IMR-90 (cell line): ENCODE measurements around the gene HUNK. TPM values are rescaled to one million over a fixed set of nuclear protein-coding genes. Genes with fewer than 3 reads are reported as not detected.
A peak's percentile ranks its signal among the peaks of the same experiment; 100 is the strongest.

Experiments
- ATAC-seq: fragments of 200-7000 bp; cut with Tn5 transposase; 2 replicates; pipeline ENCODE4 v1.9.1; 2020; ENCODE audit warnings: low read depth, mild to moderate bottlenecking, moderate library complexity
- BruUV-seq: library from RNA; stranded (reverse); fragments of 400-500 nt; replicated peaks from 2 replicates; lab custom pipeline; 2021; lab: Mats Ljungman, UMichigan
- CTCF ChIA-PET: fragments of 300-600 bp; formaldehyde crosslinking; extraction: SDS; loops from one replicate; lab custom pipeline; 2021; ENCODE audit warnings: antibody characterized with exemption; lab: Yijun Ruan, JAX
- POLR2A ChIA-PET: fragments of 300-600 bp; sonication (Branson Sonifier 250); formaldehyde crosslinking; loops from one replicate; lab custom pipeline; 2022; ENCODE audit warnings: antibody characterized with exemption; ENCODE audit not compliant: unreplicated experiment; lab: Charles Lee
- DNase-seq: peaks from one replicate; pipeline ENCODE4 v3.0.0; 2013
- H2AFZ ChIP-seq: replicated peaks from 2 replicates; pipeline ENCODE3; 2013; ENCODE audit warnings: low read length, mild to moderate bottlenecking; ENCODE audit not compliant: poor library complexity
- H2AK5ac ChIP-seq: 2 replicates; pipeline ENCODE4 v1.6.1; 2013; ENCODE audit warnings: low read depth, low read length, inconsistent platforms
- H2AK9ac ChIP-seq: replicated peaks from 2 replicates; pipeline ENCODE3; 2013; ENCODE audit warnings: mild to moderate bottlenecking, low read depth, low read length, moderate library complexity; ENCODE audit not compliant: poor library complexity
- H2BK120ac ChIP-seq: 2 replicates; pipeline ENCODE4 v1.6.1; 2013; ENCODE audit warnings: low read depth, low read length, inconsistent platforms
- H2BK15ac ChIP-seq: 3 replicates; pipeline ENCODE4 v1.6.1; 2013; ENCODE audit warnings: low read depth, low read length, inconsistent platforms
- H2BK20ac ChIP-seq: 2 replicates; pipeline ENCODE4 v1.6.1; 2013; ENCODE audit warnings: low read depth, mild to moderate bottlenecking, inconsistent platforms, low read length, moderate library complexity
- H2BK5ac ChIP-seq: 2 replicates; pipeline ENCODE4 v1.6.1; 2013; ENCODE audit warnings: mild to moderate bottlenecking, low read depth, low read length, inconsistent platforms; ENCODE audit not compliant: poor library complexity, severe bottlenecking
- H3K14ac ChIP-seq: replicated peaks from 2 replicates; pipeline ENCODE4 v1.6.1; 2013; ENCODE audit warnings: low read depth, low read length, inconsistent platforms
- H3K18ac ChIP-seq: 2 replicates; pipeline ENCODE4 v1.6.1; 2013; ENCODE audit warnings: low read depth, low read length, control low read depth
- H3K23ac ChIP-seq: 2 replicates; pipeline ENCODE4 v1.6.1; 2013; ENCODE audit warnings: low read depth, low read length, inconsistent platforms
- H3K27ac ChIP-seq: 2 replicates; pipeline ENCODE4 v1.5.1; 2013; ENCODE audit warnings: mild to moderate bottlenecking, control low read depth, low read length; ENCODE audit not compliant: insufficient read depth
- H3K27me3 ChIP-seq: 2 replicates; pipeline ENCODE4 v1.6.1; 2013; ENCODE audit warnings: low read length; ENCODE audit not compliant: control insufficient read depth, insufficient read depth
- H3K36me3 ChIP-seq: 2 replicates; pipeline ENCODE4 v1.6.1; 2013; ENCODE audit warnings: low read length, mixed read lengths; ENCODE audit not compliant: control insufficient read depth, insufficient read depth
- H3K4ac ChIP-seq: 2 replicates; pipeline ENCODE4 v1.6.1; 2013; ENCODE audit warnings: low read depth, low read length, inconsistent platforms
- H3K4me1 ChIP-seq: 2 replicates; pipeline ENCODE4 v1.6.1; 2013; ENCODE audit warnings: low read length, mixed read lengths; ENCODE audit not compliant: control insufficient read depth, insufficient read depth
- H3K4me2 ChIP-seq: 2 replicates; pipeline ENCODE4 v1.6.1; 2013; ENCODE audit warnings: low read depth, mild to moderate bottlenecking, control low read depth, low read length, moderate library complexity
- H3K4me3 ChIP-seq: 2 replicates; pipeline ENCODE4 v1.5.1; 2013; ENCODE audit warnings: low read depth, mild to moderate bottlenecking, control low read depth, low read length, moderate library complexity; ENCODE audit not compliant: insufficient read depth
- H3K56ac ChIP-seq: 2 replicates; pipeline ENCODE4 v1.6.1; 2013; ENCODE audit warnings: low read length, inconsistent platforms; ENCODE audit not compliant: insufficient read depth; ENCODE audit errors: extremely low read depth
- H3K79me1 ChIP-seq, 2 experiments: 2 replicates each; pipeline ENCODE4 v1.6.1; 2013; ENCODE audit warnings: low read length in 2 of 2, inconsistent platforms in 1 of 2, low read depth in 1 of 2
- H3K9ac ChIP-seq: 2 replicates; pipeline ENCODE4 v1.6.1; 2013; ENCODE audit warnings: low read depth, low read length, control low read depth
- H3K9me1 ChIP-seq: 2 replicates; pipeline ENCODE4 v1.6.1; 2013; ENCODE audit warnings: low read length, inconsistent platforms; ENCODE audit not compliant: insufficient read depth
- H3K9me3 ChIP-seq: 2 replicates; pipeline ENCODE4 v1.6.1; 2013; ENCODE audit warnings: low read length; ENCODE audit not compliant: control insufficient read depth, insufficient read depth
- H4K20me1 ChIP-seq: 2 replicates; pipeline ENCODE4 v1.6.1; 2013; ENCODE audit warnings: low read length, inconsistent platforms; ENCODE audit not compliant: insufficient read depth
- H4K5ac ChIP-seq: 2 replicates; pipeline ENCODE4 v1.6.1; 2013; ENCODE audit warnings: mild to moderate bottlenecking, low read depth, low read length, control low read depth
- H4K8ac ChIP-seq, 2 experiments: 2 replicates each; pipeline ENCODE4 v1.6.1; 2013; ENCODE audit warnings: low read depth in 2 of 2, low read length in 2 of 2, control low read depth in 1 of 2, inconsistent platforms in 1 of 2
- H4K91ac ChIP-seq: 2 replicates; pipeline ENCODE4 v1.6.1; 2013; ENCODE audit warnings: low read depth, low read length, inconsistent platforms; ENCODE audit not compliant: insufficient read depth
- BHLHE40 ChIP-seq: fragments of 150-350 bp; IDR thresholded peaks from 2 replicates; pipeline ENCODE4 v1.6.1; 2016; ENCODE audit warnings: mild to moderate bottlenecking, low read depth, low read length
- CEBPB ChIP-seq: IDR thresholded peaks from 2 replicates; pipeline ENCODE4 v1.6.1; 2012; ENCODE audit warnings: low read depth, low read length, improper control_type of control experiment
- MAFK ChIP-seq: IDR thresholded peaks from 2 replicates; pipeline ENCODE4 v1.6.1; 2012; ENCODE audit warnings: low read depth, low read length, improper control_type of control experiment
- POLR2A ChIP-seq: IDR thresholded peaks from 2 replicates; pipeline ENCODE4 v1.6.1; 2012; ENCODE audit warnings: mild to moderate bottlenecking, low read depth, low read length
- RCOR1 ChIP-seq: IDR thresholded peaks from 2 replicates; pipeline ENCODE4 v1.6.1; 2012; ENCODE audit warnings: mild to moderate bottlenecking, low read length, improper control_type of control experiment; ENCODE audit not compliant: insufficient replicate concordance
- WGBS, 2 experiments: methylation state at CpG; one replicate each; pipeline versions ENCODE4 v1.1.5 to v1.1.7; 2013; ENCODE audit warnings: missing lambda C conversion rate in 2 of 2; ENCODE audit not compliant: insufficient read length in 1 of 2; ENCODE audit errors: extremely low coverage in 2 of 2; 5-methylcytosine and 5-hydroxymethylcytosine counted together
- dilution Hi-C: fragments of 300-500 bp; cut with HindIII; formaldehyde crosslinking; loops from one replicate; pipeline ENCODE4 v1.14.3; 2018; ENCODE audit warnings: low sequenced_read_pairs; ENCODE audit not compliant: unreplicated experiment
- in situ Hi-C: fragments of 300-500 bp; cut with MboI; formaldehyde crosslinking; loops from 3 replicates; pipeline ENCODE4 v1.14.3; 2019; ENCODE audit warnings: low sequenced_read_pairs, inconsistent platforms, mixed read lengths
- intact Hi-C: fragments of 100-400 bp; cut with micrococcal nuclease; formaldehyde crosslinking; loops from 2 replicates; pipeline ENCODE4 v1.10.0; 2022
- polyA plus RNA-seq, 3 experiments: library from polyadenylated mRNA; depleted of rRNA; stranded (reverse); fragments of >200 nt; gene quantifications; 2 replicates each; pipeline ENCODE4 v1.2.3, GENCODE V29; 2012; ENCODE audit warnings: low replicate concordance in 1 of 3
- total RNA-seq: library from RNA; depleted of rRNA; stranded (reverse); fragments of >200 nt; gene quantifications from 2 replicates; pipeline ENCODE4 v1.2.3, GENCODE V29; 2012
- TF ChIP-seq, protein P1 (sequence below): conservative IDR thresholded peaks from 2 replicates; pipeline ENCODE4 v1.5.1; 2012; ENCODE audit warnings: mild to moderate bottlenecking, low read depth, low read length, improper control_type of control experiment

Gene HUNK
- total and polyA plus RNA-seq, 2 of the 4 experiments (the other 2 are of a cell fraction): 1.0 to 2.0 TPM

DNA sequence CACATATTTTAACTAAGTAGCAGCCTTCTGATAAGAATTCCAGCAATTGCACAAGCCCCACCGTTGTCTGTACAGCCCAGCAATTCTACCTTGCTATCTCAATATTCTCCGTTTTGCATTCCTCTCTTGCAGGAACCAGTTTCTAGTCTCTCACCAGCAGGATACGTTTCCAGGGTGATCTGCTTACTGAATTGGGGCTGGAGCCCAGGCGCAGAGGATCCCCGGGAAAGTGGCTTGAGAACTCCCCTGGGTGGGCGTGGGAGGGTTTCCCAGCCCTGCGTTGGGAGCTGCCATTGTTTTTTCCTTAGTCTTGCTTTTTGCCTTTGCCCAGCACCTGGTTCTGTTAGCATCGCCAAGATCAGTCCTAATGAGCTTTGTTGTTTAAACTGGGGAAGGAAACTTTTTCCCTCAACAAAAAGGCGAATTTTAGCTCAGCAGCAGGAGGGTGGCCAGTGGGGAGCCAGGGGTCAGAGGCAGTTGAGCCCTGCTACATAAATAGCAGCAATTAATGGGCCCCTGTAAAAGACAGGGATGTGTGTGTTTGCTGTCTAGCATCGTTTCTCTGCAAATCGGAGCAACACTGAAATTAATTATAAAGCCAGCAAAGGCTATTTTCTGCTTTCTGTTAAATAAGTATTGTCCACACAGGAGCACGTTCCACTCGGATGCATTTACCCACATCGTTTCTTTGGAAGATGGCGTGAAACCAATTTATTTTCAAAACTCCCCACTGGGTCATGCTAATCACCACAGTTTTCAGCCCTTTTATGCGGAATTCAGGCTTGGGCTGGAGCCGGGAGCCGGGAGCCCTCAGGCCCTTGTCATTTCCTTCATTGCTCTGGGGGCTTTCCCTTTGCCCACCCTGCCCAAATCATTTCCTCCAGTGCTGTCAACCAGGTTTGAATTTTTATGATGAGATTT is 36.6 kb downstream of the HUNK start:
- peak overlapping the region; percentile 7; the same call in 1 of the 2 replicates for H3K27ac ChIP-seq

More for the DNA sequence above, 36.6 kb downstream of the HUNK start:
- peak overlapping the region; percentile 29; the same call in 1 of the 3 replicates for H2BK15ac ChIP-seq
- peak overlapping the region; percentile 17; the same call in 1 of the 2 replicates for H2BK20ac ChIP-seq
- no peaks in the 10 kb centered on the region for H3K9me3 ChIP-seq
- H3K23ac ChIP-seq: peak overlapping the region; percentile 13; the same call in 1 of the 2 replicates
- no TSS peak for BruUV-seq
- no peak overlapping the region for H3K9ac ChIP-seq
- no peaks in the 10 kb centered on the region for H3K36me3 ChIP-seq
- peaks cover 9 to 46% of the 10 kb centered on the region in 2 experiments; a peak in 3 of 4 replicates for H3K79me1 ChIP-seq
- H4K91ac ChIP-seq: peak overlapping the region; percentile 48; the same call in 1 of the 2 replicates
- in situ Hi-C loops: no loop called here
- intact Hi-C loops: loop anchor here (2.0 kb wide), 1 partner anchor 35 kb away; no protein-coding TSS in a partner anchor
- H3K14ac ChIP-seq: 0 out of 2 replicates have a peak overlapping the region, but pooled peaks have one; percentile 0
- POLR2A ChIA-PET: no interaction called here
- ATAC-seq: 0 out of 2 replicates have a peak, but pooled peaks have one; percentile 4
- TF ChIP-seq POLR2A (no peak), CEBPB (peak; percentile 67), MAFK (no peak), BHLHE40 (no peak), RCOR1 (no peak)
- TF ChIP-seq, protein P1, sequence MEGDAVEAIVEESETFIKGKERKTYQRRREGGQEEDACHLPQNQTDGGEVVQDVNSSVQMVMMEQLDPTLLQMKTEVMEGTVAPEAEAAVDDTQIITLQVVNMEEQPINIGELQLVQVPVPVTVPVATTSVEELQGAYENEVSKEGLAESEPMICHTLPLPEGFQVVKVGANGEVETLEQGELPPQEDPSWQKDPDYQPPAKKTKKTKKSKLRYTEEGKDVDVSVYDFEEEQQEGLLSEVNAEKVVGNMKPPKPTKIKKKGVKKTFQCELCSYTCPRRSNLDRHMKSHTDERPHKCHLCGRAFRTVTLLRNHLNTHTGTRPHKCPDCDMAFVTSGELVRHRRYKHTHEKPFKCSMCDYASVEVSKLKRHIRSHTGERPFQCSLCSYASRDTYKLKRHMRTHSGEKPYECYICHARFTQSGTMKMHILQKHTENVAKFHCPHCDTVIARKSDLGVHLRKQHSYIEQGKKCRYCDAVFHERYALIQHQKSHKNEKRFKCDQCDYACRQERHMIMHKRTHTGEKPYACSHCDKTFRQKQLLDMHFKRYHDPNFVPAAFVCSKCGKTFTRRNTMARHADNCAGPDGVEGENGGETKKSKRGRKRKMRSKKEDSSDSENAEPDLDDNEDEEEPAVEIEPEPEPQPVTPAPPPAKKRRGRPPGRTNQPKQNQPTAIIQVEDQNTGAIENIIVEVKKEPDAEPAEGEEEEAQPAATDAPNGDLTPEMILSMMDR: no peak
- peaks cover 36% of the 10 kb centered on the region for H3K4me1 ChIP-seq
- no peak overlapping the region for H3K4me3 ChIP-seq
- H3K9me1 ChIP-seq: peaks cover 19% of the 10 kb centered on the region
- H3K56ac ChIP-seq: no peak overlapping the region
- peak overlapping the region; percentile 36 to 50; a peak in 2 of 4 replicates for H4K8ac ChIP-seq
- dilution Hi-C loops: no loop called here
- no peaks in the 10 kb centered on the region for H3K27me3 ChIP-seq
- WGBS, 2 experiments: 80% methylated on average over 5 of the region's 18 CpGs; no CpG with 5 or more reads in 1 of the 2 experiments
- DNase-seq: peak; percentile 17
- H2BK5ac ChIP-seq: no peak overlapping the region
- H2AFZ ChIP-seq: no peak overlapping the region
- peak overlapping the region; percentile 37 for H3K18ac ChIP-seq
- no peaks in the 10 kb centered on the region for H4K20me1 ChIP-seq
- H3K4ac ChIP-seq: peak overlapping the region; percentile 31
- H2AK9ac ChIP-seq: no peak overlapping the region
- peak overlapping the region; percentile 93 for H2BK120ac ChIP-seq
- peak overlapping the region; percentile 15; the same call in 1 of the 2 replicates for H3K4me2 ChIP-seq
- peak overlapping the region; percentile 47; the same call in 1 of the 2 replicates for H2AK5ac ChIP-seq
- CTCF ChIA-PET: no interaction called here
- H4K5ac ChIP-seq: peak overlapping the region; percentile 40; the same call in 1 of the 2 replicates
